Dermis blood vessel endothelial cell (primary cell): ENCODE results near the gene PNKP. TPM values are rescaled to one million over a fixed set of nuclear protein-coding genes. Genes with fewer than 3 reads are reported as not detected.

Source experiments
- DNase-seq: peaks from one replicate; pipeline ENCODE4 v3.0.0; 2010
- total RNA-seq: library from RNA; depleted of rRNA; stranded (reverse); fragments of >200 nt; gene quantifications from 2 replicates; pipeline ENCODE4 v1.2.3, GENCODE V29; 2014

PNKP gene
- total RNA-seq, 1 donor from 2014 or later, result 60.4 TPM

GRCh38 chr19:49876422-49877019 lies 9.1 kb upstream of the PNKP start:
- peak; percentile 100 for DNase-seq

- DNase-seq, result peak; percentile 64
Observed at GRCh38 chr19:49875857-49876421, 8.6 kb upstream of the PNKP start.

- no peak for DNase-seq
Observed at GRCh38 chr19:49875177-49875576, 7.8 kb upstream of the PNKP start.

- DNase-seq, result no peak
Observed at GRCh38 chr19:49874503-49875157, 7.3 kb upstream of the PNKP start.

- DNase-seq, result no peak
Observed at GRCh38 chr19:49873834-49874233, 6.5 kb upstream of the PNKP start.

GRCh38 chr19:49873129-49873521 lies 5.7 kb upstream of the PNKP start:
- DNase-seq, result no peak

GRCh38 chr19:49872245-49873128 lies 5.1 kb upstream of the PNKP start:
- DNase-seq, result no peak

GRCh38 chr19:49871349-49871985 lies 4.1 kb upstream of the PNKP start:
- no peak for DNase-seq

- DNase-seq, result no peak
Observed at GRCh38 chr19:49870309-49870901, 3.0 kb upstream of the PNKP start.

- peak; percentile 100 for DNase-seq
Observed at GRCh38 chr19:49869484-49870308, 2.3 kb upstream of the PNKP start.

GRCh38 chr19:49869009-49869483 lies 1.7 kb upstream of the PNKP start:
- no peak for DNase-seq

GRCh38 chr19:49864890-49865289 lies 2.5 kb downstream of the PNKP start:
- DNase-seq, result no peak

GRCh38 chr19:49863935-49864320 lies 3.4 kb downstream of the PNKP start:
- no peak for DNase-seq

- DNase-seq, result no peak
Observed at GRCh38 chr19:49863254-49863934, 4.0 kb downstream of the PNKP start.

- DNase-seq, result peak; percentile 38
Observed at GRCh38 chr19:49862391-49863253, 4.8 kb downstream of the PNKP start.

GRCh38 chr19:49861541-49862378 lies 5.6 kb downstream of the PNKP start:
- no peak for DNase-seq

GRCh38 chr19:49861107-49861506 lies 6.3 kb downstream of the PNKP start:
- no peak for DNase-seq

GRCh38 chr19:49860336-49861102 lies 6.9 kb downstream of the PNKP start:
- DNase-seq, result no peak
